HG03439 (cell line): ENCODE results near the gene PCBP3.
"Not testable (repeated sequence)": the region's sequence is repeated elsewhere in the genome, so short reads cannot be mapped to it uniquely, and the experiment has no call there.

Experiments
- ATAC-seq: cut with Tn5 transposase; IDR thresholded peaks from one replicate; pipeline ENCODE4 v1.9.1; 2021; ENCODE audit warnings: mild to moderate bottlenecking, moderate library complexity; ENCODE audit not compliant: unreplicated experiment

Gene PCBP3

DNA sequence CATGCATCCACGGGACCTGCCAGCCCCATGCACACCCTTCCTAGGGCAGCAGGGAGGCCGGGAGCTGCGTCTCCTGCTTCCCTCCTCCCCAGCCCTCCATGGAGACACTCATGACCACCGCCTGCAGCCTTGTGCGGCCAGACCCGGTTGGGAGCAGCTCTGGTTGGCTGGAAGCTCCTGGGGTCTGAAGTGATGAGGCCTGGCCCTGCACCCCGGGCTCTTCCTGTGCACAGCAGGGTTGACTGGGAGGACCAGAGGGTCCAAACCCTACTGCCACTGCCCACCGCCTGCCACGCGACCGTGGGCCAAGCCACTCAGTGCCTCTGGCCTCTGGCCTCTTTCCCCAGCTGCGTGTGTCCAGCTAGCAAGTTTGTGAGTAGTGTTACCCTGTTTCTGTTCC lies 226.9 kb downstream of the PCBP3 start:
- ATAC-seq: no peak

DNA sequence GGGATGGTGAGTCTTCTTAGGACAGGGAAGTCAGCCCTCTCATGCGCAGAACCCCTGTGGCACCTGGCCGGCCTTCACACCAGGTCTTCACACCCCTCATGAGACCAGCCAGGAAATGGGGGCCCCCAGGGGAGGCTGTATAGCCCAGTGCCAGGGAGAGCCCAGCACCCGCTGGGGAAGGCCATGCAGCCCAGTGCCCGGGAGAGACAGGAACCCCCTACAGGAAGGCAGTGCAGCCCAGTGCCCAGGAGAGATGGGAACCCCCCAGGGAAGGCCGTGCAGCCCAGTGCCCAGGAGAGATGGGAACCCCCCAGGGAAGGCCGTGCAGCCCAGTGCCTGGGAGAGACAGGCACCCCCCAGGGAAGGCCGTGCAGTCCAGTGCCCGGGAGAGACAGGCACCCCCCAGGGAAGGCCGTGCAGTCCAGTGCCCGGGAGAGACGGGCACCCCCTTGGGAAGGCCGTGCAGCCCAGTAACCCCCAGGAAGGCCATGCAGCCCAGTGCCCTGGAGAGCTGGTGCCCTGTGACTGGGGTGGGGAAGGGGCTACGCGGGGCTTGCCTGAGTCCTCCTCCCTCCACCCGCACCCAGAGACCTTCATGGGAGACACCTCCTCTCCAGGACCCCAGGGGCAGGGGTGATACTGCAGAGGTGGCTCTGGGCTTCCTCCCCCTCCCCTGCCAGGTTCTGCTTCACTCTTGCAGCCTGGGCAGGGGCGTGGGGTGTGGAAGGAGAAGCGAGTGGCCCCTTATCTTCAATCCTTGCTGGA lies 227.5 kb downstream of the PCBP3 start:
- no peak for ATAC-seq

DNA sequence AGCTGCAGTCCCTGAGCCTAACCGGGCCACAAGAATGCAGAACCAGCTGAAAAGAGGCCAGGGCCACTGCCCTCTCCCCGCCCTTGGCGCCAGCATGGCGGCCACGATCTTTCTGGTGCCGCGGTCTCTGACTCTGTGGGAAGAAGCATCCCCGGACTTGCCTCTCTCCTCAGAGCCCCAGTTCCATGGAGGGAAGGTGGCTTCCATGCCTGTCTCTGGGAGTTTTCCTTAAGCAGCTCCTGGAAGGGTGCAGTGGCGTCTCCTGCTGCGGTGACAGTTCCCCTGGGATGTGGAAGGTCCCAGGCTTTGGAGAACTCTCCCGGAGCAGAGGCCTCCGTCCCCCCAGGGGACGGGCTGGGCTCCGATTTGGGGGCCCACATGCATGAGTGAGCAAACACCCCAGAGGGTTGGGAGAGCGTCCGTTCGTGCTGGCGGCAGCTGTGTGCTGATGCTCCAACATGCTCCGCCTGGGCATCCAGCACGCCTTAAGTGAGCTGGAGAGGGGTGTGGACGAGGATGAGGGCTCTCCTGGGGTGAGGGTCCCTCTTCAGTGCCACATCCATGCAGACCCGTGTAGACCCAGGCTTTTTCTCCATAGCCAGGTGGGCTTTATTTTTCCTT lies 228.2 kb downstream of the PCBP3 start:
- no peak for ATAC-seq

DNA sequence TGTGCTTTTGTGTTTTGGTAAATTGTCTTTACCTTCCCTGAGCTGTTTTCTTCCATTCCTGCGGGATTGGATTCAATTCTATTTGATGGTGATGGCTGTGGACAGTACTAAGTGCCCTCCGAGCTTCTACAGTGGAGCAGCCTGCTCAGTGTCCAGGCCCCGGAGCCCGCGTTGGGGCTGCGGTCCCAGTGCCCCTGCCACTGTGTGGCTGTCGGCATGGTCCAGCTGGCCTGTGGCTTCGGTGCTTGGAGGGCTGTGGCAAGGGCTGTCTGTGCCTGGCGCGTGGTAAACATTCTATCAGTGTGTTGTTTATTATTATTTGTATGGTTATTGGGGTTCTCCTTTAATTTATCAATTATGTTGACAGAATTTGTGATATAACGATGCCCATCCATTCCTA lies 228.9 kb downstream of the PCBP3 start:
- ATAC-seq: no peak

DNA sequence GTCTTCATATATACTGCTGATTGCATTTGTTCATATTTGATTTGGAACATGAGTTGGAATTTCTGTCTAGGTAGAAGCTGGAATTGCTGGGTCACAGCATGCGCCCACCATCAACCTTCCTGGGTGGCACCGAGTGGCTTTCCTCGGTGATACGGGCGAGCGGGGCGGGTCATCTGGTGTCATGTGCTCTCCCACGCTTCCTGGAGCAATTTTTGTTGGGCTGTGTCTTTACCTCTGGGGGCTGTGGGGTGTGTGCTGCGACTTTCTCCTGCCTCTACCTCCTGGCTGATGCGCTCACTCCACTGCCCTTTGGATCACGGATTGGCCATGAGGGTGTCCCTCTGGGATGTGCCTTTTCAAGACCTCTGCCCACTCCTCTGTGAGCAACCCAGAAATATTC lies 229.4 kb downstream of the PCBP3 start:
- ATAC-seq: no peak

DNA sequence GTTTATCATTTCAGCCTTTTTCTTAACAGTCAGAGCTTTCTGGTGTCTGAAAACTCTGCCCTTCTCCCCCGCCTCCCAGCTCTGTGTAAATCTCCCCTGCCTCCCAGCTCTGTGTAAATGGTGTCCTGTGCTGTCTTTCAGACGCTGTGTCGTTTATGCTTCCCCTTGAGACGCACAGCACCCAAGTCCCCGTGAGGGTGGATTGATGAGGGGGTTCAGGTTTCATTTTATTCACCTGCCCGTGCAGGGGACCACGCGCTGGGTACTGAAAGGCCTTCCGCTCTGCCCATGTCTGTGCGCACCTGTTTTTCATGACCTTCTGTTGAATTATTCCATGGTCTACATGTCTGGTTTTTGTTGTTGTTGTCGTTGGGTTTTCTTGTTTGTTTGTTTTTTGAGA lies 229.9 kb downstream of the PCBP3 start:
- ATAC-seq: no peak

DNA sequence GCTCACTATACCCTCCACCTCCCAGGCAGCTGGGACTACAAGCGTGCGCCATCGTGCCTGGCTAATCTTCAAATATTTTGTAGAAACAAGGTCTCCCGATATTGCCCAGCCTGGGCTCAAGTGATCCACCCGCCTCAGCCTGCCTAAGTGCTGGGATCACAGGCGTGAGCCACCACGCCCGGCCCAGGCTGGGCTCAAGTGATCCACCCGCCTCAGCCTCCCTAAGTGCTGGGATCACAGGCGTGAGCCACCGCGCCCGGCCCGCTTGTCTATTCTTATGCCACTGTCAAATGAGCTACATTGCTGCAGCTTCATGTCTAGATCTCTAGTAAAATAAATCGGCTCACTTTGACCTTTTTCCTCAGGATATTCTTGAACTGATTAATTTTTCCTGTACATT lies 230.3 kb downstream of the PCBP3 start:
- no peak for ATAC-seq

DNA sequence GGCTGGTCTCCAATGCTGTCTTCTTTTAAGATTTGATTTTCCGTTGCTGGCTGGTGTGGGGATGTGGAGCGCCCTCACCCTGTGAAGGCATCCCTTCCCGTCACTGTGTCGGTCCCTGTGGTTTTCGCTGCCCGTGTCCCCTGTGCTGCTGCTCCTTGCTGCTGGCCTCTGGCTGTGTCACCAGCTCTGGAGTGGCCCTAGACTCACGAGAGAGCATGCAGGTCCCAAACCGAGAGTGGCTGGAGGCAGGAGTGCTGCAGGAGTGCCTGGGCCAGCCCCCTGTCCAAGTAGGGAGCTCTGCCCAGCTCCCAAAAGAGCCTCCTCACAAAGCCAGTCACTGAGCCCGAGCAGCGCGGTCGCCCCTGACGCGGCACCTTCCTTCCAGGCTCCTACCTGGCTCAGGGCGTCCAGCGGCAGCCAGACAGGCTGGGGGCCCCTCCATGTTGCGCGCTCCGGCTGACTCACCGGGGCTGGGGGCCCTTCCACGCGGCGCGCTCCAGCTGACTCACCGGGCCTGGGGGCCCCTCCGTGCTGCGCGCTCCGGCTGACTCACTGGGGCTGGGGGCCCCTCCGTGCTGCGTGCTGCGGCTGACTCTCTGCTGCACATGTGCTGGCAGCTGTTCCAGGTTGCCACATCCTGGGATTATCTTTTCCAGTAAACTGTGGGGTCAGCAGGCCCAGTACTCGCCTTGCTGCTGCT lies 231.3 kb downstream of the PCBP3 start:
- no peak for ATAC-seq

DNA sequence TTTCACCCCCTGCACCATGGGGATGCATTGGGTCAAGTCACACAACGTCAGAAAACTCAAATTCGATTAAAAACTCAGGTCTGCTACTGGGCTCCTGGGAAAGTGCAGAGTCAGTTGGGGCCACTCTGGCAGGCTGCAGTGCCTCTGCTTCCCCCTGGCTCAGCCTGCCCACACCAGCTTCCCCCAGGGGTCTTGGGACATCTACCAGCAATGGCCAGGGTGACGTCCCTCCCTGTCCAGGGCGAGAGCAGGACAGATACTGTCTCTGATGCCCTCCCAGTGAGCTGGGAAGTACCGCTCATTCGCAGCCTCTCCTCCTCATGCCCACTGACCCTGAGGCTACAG lies 231.9 kb downstream of the PCBP3 start:
- no peak for ATAC-seq

DNA sequence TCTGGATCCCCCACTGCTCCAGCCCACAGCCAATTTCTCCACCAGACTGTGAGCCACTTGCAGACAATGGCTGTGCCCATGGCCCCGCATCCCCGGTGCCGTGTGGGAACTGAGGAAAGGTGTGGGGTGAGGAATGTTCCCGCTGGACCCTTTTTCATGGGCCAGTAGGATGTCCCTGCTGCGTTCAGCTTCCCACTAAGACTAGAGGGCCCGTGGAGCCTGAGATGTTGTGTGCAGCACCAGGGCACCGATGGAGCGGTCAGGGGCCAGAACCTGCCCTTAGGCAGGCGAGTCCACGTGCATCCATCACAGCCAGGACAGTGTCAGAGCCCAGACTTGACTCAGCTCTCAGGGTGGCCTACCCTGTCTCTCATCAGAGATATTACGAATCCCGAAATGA lies 232.4 kb downstream of the PCBP3 start:
- ATAC-seq: no peak

DNA sequence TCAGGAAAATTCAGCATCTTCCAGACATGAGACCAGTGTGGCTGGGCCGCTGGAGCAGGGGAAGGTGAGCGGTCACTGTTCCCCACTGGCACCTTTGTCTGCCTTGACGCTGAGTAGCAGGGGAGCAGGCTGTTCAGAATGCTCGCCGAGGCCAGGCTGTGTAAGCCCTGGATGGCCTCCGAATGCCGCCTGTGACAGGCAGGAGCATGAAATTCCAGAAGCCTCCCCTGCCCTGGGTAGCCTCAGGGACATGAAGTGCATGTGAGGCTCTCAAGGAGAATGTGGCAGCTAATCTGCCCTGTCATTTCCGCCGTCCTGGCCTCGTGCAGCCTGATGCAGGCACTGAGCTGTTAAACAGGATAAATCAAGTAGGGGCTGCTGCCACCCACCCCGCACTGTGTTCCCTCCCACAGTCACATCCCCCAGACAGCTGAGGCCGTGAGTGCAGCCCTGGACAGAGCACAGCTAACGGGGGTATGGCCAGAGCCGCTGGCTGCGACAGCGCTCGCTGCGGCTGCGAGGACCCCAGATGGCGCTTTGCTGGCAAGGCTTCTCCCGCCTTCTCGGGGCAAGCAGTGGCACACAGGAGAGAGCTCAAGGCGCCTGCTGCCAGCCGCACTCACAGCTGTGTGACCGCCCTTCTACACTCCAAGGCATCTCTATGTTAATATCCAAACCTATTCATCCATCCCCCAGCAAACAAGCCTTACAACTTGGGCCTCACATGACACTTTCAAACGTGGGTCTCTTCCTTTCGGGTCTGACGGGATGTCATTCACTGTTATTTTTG lies 233.1 kb downstream of the PCBP3 start:
- ATAC-seq: no peak

DNA sequence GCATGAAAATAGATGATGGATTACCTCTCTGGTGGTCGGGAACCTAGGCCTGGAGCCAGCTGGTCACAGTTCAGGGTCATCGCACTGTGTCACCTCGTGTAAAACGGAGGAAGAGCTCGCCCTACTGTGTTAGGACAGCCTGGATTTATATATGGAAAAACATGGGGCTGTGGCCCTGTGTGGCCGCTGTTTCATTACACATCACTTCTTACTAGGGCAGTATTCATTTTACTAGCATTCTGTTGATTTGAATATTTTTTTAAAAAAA lies 233.6 kb downstream of the PCBP3 start:
- ATAC-seq: no peak

DNA sequence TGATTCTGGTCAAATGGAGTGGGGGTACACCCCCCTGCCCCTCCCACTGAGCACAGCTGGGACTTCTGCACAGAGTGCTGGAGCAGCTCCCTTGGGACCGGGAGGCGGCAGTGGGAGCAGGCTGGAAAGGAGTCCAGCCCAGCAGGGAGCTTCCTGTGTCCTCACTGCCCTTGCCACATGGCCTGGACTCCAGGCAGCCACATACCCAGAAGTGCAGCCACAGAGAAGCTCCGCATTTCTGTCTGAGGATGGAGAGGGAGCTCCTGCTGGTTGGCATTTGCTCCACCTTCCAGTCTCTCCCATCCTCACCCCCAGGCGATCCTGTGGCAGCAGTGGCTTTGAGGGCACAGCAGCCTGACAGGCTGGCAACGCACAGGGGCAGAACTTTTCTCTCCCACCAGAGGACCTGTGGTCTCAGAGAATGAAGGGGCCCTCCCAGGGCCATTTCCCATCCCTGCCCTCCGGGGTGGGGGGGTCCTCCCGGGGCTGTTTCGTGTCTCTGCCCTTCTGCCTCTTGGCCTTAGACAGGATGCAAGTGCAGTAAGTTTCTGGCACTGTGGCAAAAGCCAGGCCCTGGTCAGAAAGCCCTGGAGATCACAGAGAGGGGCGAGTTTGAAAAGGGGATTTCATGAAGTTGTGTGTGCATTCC lies 234.4 kb downstream of the PCBP3 start:
- no peak for ATAC-seq

DNA sequence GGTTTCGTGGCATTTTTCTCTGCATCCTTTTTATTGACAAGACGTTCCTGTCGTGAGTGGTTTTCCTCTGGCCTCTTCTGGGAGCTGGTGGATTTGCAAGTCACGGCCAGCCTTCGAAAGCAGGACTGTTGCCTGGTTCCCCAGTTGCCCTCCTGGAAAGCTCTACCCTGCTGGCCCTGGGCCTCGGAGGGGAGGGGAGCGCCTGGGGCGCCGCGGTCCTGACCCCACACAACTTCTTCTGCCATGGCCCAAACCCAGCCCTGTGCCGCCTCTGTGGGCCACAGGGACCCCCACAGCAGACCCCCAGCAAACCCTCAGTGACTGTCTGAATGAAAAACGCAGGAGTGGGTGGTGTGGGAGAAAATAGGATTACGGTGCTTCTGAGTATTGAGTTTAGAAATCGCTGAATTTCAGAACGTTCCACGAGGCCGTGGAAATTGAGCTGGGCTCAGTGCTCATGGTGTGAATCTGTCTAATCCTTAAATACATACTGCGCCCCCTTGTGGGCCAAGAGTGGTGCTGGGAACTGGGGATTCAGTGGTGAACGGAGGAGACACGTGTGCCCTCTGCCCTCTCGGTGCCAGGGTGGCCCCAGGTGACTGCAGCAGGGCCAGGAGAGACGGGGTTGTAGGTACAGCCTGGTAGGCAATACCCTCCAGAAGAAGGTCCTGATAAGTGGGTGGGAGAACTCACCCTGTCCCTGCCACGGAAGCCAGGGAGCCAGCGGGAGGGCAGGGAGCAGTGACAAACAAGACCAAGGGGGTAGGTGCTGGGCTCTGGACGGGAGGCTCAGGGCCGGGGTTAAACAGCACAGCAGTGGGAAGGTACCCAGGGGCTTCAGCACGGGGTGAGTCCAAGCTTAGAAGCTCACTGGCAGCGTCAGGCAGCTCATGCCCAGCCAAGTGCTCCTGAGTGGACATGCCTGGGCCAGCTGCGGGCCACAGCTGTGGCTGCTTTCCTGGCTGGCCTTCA lies 236.9 kb downstream of the PCBP3 start:
- ATAC-seq: no peak

DNA sequence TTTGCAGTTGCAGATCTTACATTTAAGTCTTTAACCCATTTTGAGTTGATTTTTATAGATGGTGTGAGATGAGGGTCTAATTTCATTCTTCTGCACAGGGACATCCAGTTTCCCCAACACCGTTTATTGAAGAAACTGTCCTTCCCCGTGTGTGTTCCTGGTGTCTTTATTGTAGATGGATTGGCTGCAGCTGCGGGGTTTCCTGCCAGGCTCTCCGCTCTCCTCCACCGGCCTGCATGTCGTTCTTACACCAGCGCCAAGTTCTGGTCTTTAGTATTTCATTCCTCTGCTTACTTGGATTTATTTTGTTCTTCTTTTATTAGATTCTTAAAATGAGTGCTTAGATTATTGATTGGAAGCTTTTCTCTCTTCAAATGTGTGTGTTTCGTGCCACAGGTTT lies 239.1 kb downstream of the PCBP3 start:
- no peak for ATAC-seq

DNA sequence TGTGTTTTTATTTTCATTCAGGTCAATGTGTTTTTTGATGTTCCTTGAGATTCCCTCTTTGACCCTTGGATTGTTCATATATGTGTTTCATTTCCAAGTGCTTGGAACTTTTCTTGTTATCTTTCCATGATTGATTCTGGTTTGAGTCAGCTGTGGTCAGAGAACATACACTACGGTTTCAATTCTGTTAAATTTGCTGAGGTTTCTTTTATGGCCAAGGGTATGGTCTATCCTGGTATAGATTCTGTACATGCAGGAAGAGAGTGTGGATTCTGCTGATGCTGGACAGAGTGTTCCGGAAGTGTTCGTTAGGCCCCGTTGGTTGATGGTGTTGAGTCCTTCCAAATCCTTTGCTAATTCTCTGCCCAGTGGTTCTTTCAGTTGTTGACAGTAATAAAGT lies 239.6 kb downstream of the PCBP3 start:
- ATAC-seq: no peak

DNA sequence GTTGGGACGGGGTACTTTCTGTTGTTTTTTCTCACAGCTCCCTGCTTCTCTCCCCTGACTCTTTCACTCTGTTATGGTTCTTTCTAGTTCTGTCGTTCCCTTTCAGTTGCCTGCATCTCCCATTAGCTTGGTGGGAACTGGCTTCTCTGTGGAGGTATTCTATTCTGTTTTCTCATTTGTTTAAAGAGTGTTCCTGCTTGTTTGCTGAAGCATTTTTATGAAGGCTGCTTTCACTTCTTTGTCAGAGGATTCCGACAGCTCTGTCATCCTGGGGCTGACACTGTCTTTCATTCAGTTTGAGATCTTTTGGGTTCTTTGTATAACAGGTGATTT lies 242.0 kb downstream of the PCBP3 start:
- ATAC-seq: no peak

DNA sequence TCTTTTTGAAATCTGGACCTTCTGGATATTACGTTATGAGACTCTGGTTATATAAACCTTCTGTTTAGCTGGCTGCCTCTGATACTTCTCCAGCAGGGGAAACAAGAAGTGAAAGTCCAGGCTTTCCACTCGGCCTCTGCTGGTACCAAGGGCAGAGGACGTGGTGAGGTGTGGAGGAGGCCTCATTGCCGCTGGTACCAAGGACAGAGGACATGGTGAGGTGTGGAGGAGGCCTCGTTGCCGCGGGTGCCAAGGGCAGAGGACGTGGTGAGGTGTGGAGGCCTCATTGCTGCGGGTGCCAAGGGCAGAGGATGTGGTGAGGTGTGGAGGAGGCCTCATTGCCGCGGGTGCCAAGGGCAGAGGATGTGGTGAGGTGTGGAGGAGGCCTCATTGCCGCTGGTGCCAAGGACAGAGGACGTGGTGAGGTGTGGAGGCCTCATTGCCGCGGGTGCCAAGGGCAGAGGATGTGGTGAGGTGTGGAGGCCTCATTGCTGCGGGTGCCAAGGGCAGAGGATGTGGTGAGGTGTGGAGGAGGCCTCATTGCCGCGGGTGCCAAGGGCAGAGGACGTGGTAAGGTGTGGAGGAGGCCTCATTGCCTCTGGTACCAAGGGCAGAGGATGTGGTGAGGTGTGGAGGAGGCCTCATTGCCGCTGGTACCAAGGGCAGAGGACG lies 242.5 kb downstream of the PCBP3 start:
- ATAC-seq: not testable (repeated sequence)

DNA sequence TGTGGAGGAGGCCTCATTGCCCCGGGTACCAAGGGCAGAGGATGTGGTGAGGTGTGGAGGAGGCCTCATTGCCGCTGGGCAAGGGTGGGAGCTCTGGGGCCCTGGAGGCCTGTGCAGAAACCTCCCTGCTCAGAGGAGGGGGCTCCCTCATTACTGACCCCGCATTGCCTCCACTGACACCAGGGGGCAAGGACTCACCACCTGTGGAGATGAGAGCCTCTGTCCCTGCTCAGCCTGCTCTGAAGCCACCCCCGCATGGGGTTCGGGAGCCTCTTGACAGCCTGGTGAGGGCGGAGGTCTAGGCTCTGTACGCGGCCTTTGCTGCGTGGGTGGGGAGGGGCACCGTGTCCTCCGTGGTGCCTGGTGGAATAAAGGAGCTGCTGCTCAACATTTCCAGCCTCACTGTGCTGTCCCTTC lies 243.1 kb downstream of the PCBP3 start:
- no peak for ATAC-seq

DNA sequence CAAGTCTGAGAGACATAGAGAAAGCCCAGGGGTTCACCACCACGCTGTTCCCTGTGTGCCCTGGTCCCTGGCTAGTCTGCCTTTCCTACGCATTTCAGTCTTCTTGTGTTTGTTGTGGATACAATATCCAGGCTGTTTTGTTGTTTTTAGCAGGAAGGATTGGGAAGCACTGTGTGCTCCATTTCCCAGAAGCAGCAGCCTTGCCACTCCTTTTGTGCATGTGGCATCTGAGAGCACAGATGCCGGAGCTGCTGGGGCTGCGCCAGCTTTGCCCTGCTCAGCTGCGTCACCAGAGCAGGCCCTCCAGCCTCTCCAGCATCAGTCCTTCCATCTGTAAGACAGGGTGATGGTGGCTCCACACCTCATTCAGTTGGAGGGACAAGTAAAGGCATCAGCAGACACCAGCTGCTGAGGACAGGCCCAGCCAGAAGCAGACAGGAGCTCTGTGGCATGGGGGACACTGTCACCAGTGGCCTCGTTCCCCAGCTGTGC lies 243.6 kb downstream of the PCBP3 start:
- no peak for ATAC-seq
